ENCODE data around the gene PODXL2.

DNA sequence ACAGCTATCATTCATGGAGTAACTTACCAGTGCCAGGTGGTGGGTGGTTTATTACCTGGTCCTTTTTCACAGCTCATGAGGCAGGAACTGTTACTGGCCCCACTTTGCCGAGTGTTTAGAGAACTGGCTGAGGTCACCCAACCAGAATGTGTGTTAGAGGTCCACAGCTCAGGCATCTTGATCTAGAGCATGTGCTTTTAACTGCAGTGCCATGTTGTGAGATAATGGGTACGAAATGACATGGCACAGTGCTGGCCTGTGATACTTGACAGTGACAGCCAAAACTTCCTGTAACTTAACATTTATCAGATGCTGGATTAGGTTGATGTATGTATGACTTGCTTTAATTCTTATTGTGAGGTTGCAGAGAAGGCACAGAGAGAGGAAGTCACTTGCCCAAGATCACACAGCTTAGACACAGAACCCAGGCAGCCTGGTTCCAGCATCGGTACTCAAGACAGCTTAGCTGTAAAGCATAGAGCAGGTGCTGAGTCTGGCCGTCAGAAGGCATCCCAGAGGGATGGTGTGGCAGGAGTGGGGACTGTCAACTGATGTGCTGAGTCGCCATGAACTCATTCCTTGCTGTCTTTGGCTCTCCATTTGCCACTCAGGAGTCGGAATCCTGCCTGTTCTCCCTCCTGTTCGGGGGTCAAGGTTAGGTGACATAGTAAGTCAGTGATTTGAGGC lies 21.2 kb upstream of the PODXL2 start:
- TF ChIP-seq, protein P1, sequence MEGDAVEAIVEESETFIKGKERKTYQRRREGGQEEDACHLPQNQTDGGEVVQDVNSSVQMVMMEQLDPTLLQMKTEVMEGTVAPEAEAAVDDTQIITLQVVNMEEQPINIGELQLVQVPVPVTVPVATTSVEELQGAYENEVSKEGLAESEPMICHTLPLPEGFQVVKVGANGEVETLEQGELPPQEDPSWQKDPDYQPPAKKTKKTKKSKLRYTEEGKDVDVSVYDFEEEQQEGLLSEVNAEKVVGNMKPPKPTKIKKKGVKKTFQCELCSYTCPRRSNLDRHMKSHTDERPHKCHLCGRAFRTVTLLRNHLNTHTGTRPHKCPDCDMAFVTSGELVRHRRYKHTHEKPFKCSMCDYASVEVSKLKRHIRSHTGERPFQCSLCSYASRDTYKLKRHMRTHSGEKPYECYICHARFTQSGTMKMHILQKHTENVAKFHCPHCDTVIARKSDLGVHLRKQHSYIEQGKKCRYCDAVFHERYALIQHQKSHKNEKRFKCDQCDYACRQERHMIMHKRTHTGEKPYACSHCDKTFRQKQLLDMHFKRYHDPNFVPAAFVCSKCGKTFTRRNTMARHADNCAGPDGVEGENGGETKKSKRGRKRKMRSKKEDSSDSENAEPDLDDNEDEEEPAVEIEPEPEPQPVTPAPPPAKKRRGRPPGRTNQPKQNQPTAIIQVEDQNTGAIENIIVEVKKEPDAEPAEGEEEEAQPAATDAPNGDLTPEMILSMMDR (IDR thresholded peaks at IDR 0.05), result no peak
- no peak for TF ChIP-seq EZH2 (IDR thresholded peaks at IDR 0.05; ENCODE audit: borderline replicate concordance, insufficient read depth, low read depth, low read length, poor library complexity, severe bottlenecking)

All from B cell (primary cell).